SK-N-SH treated with all-trans-retinoic acid at 6 μM for 48 hours (cell line): Measurements from ENCODE around the gene CLHC1.
A peak's percentile ranks its signal among the peaks of the same experiment; 100 is the strongest.
"Not testable (repeated sequence)": the region's sequence is repeated elsewhere in the genome, so short reads cannot be mapped to it uniquely, and the experiment has no call there.

Source experiments
- ATAC-seq: fragments of 200-7000 bp; cut with Tn5 transposase; 3 replicates; pipeline ENCODE4 v1.9.1; 2020; ENCODE audit warnings: mild to moderate bottlenecking, moderate library complexity
- ARNTL ChIP-seq: fragments of 450-650 bp; formaldehyde crosslinking; IDR thresholded peaks from 2 replicates; pipeline ENCODE4 v1.5.0; 2020; ENCODE audit warnings: low read depth, mild to moderate bottlenecking, moderate library complexity, borderline replicate concordance
- BACH2 ChIP-seq: fragments of 250-450 bp; sonication (Bioruptor Pico); IDR thresholded peaks from 2 replicates; pipeline ENCODE4 v1.9.0; 2021; ENCODE audit warnings: mild to moderate bottlenecking, borderline replicate concordance
- CSDC2 ChIP-seq: fragments of 250-450 bp; sonication (Bioruptor Pico); IDR thresholded peaks from 2 replicates; pipeline ENCODE4 v1.5.0; 2020; ENCODE audit warnings: mild to moderate bottlenecking, moderate library complexity
- ESRRG ChIP-seq: fragments of 250-450 bp; sonication (Bioruptor Pico); IDR thresholded peaks from 2 replicates; pipeline ENCODE4 v1.6.1; 2021; ENCODE audit warnings: mild to moderate bottlenecking
- GLIS3 ChIP-seq: fragments of 250-450 bp; sonication (Bioruptor Pico); IDR thresholded peaks from 2 replicates; pipeline ENCODE4 v1.5.0; 2020; ENCODE audit warnings: mild to moderate bottlenecking, moderate library complexity
- ISL1 ChIP-seq: fragments of 250-450 bp; sonication (Bioruptor Pico); IDR thresholded peaks from 2 replicates; pipeline ENCODE4 v2.1.2; 2022; ENCODE audit warnings: mild to moderate bottlenecking, moderate library complexity
- OSR1 ChIP-seq: fragments of 250-450 bp; sonication (Bioruptor Pico); IDR thresholded peaks from 2 replicates; pipeline ENCODE4 v1.8.0; 2022; ENCODE audit warnings: moderate library complexity, mild to moderate bottlenecking, inconsistent platforms
- PATZ1 ChIP-seq: fragments of 250-450 bp; sonication (Bioruptor Pico); IDR thresholded peaks from 2 replicates; pipeline ENCODE4 v1.8.0; 2020; ENCODE audit warnings: mild to moderate bottlenecking, moderate library complexity, borderline replicate concordance
- POU6F1 ChIP-seq: fragments of 250-450 bp; sonication (Bioruptor Pico); IDR thresholded peaks from 2 replicates; pipeline ENCODE4 v1.8.0; 2021; ENCODE audit warnings: low read depth, mild to moderate bottlenecking, moderate library complexity, borderline replicate concordance
- RARB ChIP-seq: fragments of 250-450 bp; sonication (Bioruptor Pico); IDR thresholded peaks from 2 replicates; pipeline ENCODE4 v1.8.0; 2021; ENCODE audit warnings: mild to moderate bottlenecking, moderate library complexity
- SNAI2 ChIP-seq: fragments of 250-450 bp; sonication (Bioruptor Pico); IDR thresholded peaks from 2 replicates; pipeline ENCODE4 v1.5.0; 2020; ENCODE audit warnings: mild to moderate bottlenecking, moderate library complexity
- TCF4 ChIP-seq: fragments of 250-450 bp; sonication (Bioruptor Pico); IDR thresholded peaks from 2 replicates; pipeline ENCODE4 v1.8.0; 2021; ENCODE audit warnings: mild to moderate bottlenecking, moderate library complexity, borderline replicate concordance
- TOX ChIP-seq: fragments of 250-450 bp; sonication (Bioruptor Pico); IDR thresholded peaks from 2 replicates; pipeline ENCODE4 v1.8.0; 2021; ENCODE audit warnings: mild to moderate bottlenecking, moderate library complexity, borderline replicate concordance
- TSHZ2 ChIP-seq: fragments of 250-450 bp; sonication (Bioruptor Pico); IDR thresholded peaks from 2 replicates; pipeline ENCODE4 v1.5.0; 2020; ENCODE audit warnings: mild to moderate bottlenecking, moderate library complexity
- ZFP3 ChIP-seq: fragments of 250-450 bp; sonication (Bioruptor Pico); IDR thresholded peaks from 2 replicates; pipeline ENCODE4 v1.5.0; 2020; ENCODE audit warnings: mild to moderate bottlenecking, moderate library complexity
- ZFP30 ChIP-seq: fragments of 450-650 bp; formaldehyde crosslinking; IDR thresholded peaks from 2 replicates; pipeline ENCODE4 v1.5.0; 2022; ENCODE audit warnings: mild to moderate bottlenecking, moderate library complexity
- ZNF565 ChIP-seq: fragments of 450-650 bp; formaldehyde crosslinking; conservative IDR thresholded peaks from 2 replicates; pipeline ENCODE4 v1.5.0; 2020; ENCODE audit warnings: low read depth, mild to moderate bottlenecking, moderate library complexity
- ZNF70 ChIP-seq: fragments of 450-650 bp; formaldehyde crosslinking; IDR thresholded peaks from 2 replicates; pipeline ENCODE4 v1.5.0; 2020; ENCODE audit warnings: mild to moderate bottlenecking, moderate library complexity
- ZNF8 ChIP-seq: fragments of 450-650 bp; formaldehyde crosslinking; IDR thresholded peaks from 2 replicates; pipeline ENCODE4 v1.5.0; 2020; ENCODE audit warnings: mild to moderate bottlenecking, moderate library complexity
- TF ChIP-seq, protein P1 (sequence below): fragments of 250-450 bp; sonication (Bioruptor Pico); IDR thresholded peaks from 2 replicates; pipeline ENCODE4 v1.5.1; 2021; ENCODE audit warnings: mild to moderate bottlenecking, moderate library complexity
- TF ChIP-seq, protein P2 (sequence below): fragments of 250-450 bp; sonication (Bioruptor Pico); IDR thresholded peaks from 2 replicates; pipeline ENCODE4 v1.5.1; 2020; ENCODE audit warnings: low read depth, mild to moderate bottlenecking, moderate library complexity

CLHC1 gene

DNA sequence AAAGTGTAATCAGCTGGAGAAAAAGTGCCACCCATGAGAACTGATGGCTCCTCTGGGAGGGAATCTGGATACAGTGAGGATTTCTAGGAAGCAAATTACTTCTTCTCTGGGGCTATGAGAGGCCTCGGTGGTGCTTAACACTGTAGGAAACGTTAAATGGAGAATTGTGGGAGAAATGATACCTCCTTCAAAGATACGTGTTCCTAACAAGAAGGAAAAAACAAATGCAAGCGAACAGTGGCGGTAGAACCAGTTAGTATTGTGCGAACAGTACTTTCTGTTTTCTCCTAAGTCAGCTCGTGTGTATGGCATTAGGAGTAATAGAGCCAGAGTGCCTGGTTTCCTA, 37.5 kb upstream of the CLHC1 start:
- ATAC-seq: peak; percentile 27

GRCh38 chr2:55268907-55269644, 37.0 kb upstream of the CLHC1 start, which contains the start of gene MTIF2:
TSS of gene MTIF2 (minus strand) at chr2:55269231. CDS start at chr2:55263858, 5,373 bp downstream.
- TF ChIP-seq RARB (CRISPR knock-in tag): no peak
- TF ChIP-seq ZNF8: no peak
- TF ChIP-seq, protein P1, sequence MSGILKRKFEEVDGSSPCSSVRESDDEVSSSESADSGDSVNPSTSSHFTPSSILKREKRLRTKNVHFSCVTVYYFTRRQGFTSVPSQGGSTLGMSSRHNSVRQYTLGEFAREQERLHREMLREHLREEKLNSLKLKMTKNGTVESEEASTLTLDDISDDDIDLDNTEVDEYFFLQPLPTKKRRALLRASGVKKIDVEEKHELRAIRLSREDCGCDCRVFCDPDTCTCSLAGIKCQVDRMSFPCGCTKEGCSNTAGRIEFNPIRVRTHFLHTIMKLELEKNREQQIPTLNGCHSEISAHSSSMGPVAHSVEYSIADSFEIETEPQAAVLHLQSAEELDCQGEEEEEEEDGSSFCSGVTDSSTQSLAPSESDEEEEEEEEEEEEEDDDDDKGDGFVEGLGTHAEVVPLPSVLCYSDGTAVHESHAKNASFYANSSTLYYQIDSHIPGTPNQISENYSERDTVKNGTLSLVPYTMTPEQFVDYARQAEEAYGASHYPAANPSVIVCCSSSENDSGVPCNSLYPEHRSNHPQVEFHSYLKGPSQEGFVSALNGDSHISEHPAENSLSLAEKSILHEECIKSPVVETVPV: no peak
- TF ChIP-seq TOX (CRISPR knock-in tag): no peak
- peak; percentile 78; the same call in 1 of the 2 replicates for TF ChIP-seq ZFP3 (CRISPR knock-in tag)
- 0 out of 2 replicates have a peak, but pooled peaks have one; percentile 25 for TF ChIP-seq PATZ1 (CRISPR knock-in tag)
- TF ChIP-seq ESRRG (CRISPR knock-in tag): no peak
- TF ChIP-seq TSHZ2: no peak
- TF ChIP-seq ISL1 (CRISPR knock-in tag): no peak
- TF ChIP-seq SNAI2: no peak
- no peak for TF ChIP-seq ZNF70 (CRISPR knock-in tag)
- no peak for TF ChIP-seq OSR1
- ATAC-seq: peak; percentile 99

More for the DNA sequence above, 37.5 kb upstream of the CLHC1 start:
- TF ChIP-seq TCF4 (no peak), ZNF565 (no peak), SNAI2 (no peak)

GRCh38 chr2:55268288-55268906, 36.3 kb upstream of the CLHC1 start:
- TF ChIP-seq ZFP30: no peak
- no peak for TF ChIP-seq CSDC2 (CRISPR knock-in tag)
- no peak for TF ChIP-seq OSR1
- no peak for TF ChIP-seq ARNTL
- TF ChIP-seq POU6F1 (CRISPR knock-in tag): no peak
- no peak for TF ChIP-seq BACH2 (CRISPR knock-in tag)
- TF ChIP-seq, protein P2, sequence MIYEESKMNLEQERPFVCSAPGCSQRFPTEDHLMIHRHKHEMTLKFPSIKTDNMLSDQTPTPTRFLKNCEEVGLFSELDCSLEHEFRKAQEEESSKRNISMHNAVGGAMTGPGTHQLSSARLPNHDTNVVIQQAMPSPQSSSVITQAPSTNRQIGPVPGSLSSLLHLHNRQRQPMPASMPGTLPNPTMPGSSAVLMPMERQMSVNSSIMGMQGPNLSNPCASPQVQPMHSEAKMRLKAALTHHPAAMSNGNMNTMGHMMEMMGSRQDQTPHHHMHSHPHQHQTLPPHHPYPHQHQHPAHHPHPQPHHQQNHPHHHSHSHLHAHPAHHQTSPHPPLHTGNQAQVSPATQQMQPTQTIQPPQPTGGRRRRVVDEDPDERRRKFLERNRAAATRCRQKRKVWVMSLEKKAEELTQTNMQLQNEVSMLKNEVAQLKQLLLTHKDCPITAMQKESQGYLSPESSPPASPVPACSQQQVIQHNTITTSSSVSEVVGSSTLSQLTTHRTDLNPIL (CRISPR knock-in tag): no peak
- no peak for TF ChIP-seq SNAI2
- TF ChIP-seq ESRRG (CRISPR knock-in tag): no peak
- TF ChIP-seq TSHZ2: no peak
- TF ChIP-seq, protein P1: no peak
- no peak for TF ChIP-seq ZFP3 (CRISPR knock-in tag)
- TF ChIP-seq ZNF70 (CRISPR knock-in tag): no peak
- TF ChIP-seq TOX (CRISPR knock-in tag): no peak
- no peak for TF ChIP-seq RARB (CRISPR knock-in tag)
- TF ChIP-seq TCF4: no peak
- no peak for TF ChIP-seq GLIS3 (CRISPR knock-in tag)

DNA sequence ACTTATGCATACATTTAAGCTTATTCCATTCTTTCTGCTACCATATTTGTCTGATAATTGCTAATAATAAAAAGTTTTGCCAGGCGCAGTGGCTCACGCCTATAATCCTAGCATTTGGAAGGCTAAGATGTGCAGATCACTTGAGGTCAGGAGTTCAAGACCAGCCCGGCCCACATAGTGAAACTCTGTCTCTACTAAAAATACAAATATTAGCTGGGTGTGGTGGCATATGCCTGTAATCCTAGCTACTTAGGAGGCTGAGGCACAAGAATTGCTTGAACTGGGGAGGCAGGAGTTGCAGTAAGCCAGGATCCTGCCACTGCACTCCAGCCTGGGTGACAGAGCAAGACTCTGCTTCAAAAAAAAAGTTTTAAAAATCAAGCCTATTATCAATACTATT, 27.5 kb upstream of the CLHC1 start:
- not testable (repeated sequence) for ATAC-seq

More at GRCh38 chr2:55268288-55268906, 36.3 kb upstream of the CLHC1 start:
- peak; percentile 17 for ATAC-seq
